ENCODE results near the gene P2RX3.

- TF ChIP-seq CTCF (conservative IDR thresholded peaks at IDR 0.05) (no peak), ZFX (IDR thresholded peaks at IDR 0.05) (no peak)
Observed at GRCh38 chr11:57405271-57405860, 67.2 kb downstream of the P2RX3 start.

Data from C4-2B (cell line).